Measurements from ENCODE around the gene MBOAT2.

DNA sequence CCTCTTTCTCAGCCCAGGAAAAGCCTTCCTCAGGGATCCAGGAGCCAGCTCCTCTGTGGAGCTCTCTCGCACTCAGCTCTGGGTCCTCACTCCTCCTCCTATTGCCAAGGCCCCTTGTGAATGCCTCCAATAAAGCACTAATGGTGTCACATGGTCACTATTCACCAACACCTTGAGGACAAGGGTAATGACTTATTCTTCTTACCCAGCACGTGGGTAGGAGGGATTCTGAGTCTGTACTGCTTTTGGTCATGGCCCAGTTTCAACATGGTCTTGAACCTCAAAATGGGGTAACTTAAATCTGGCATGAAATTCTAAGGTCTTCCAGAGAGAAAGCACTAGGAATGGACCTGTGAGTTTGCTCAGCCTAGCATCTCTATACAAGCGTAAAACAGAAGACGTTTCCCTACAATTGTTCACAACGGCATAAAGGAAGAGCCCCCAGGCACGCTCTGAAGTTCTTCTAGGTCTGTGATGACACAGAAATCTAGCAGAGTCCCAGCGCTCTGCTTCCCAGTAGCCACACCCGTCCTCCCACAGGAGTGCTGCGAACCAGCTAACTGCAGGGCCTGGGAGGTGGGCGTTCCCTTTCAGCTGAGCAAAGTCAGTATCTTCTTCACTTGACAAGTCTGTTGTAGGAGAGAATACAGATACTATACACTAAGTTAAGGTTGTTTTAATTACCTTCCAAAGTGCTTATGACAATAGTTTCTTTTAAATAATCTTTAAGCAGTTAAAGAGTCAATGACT lies 151.5 kb downstream of the MBOAT2 start:
- TF ChIP-seq, protein P1, sequence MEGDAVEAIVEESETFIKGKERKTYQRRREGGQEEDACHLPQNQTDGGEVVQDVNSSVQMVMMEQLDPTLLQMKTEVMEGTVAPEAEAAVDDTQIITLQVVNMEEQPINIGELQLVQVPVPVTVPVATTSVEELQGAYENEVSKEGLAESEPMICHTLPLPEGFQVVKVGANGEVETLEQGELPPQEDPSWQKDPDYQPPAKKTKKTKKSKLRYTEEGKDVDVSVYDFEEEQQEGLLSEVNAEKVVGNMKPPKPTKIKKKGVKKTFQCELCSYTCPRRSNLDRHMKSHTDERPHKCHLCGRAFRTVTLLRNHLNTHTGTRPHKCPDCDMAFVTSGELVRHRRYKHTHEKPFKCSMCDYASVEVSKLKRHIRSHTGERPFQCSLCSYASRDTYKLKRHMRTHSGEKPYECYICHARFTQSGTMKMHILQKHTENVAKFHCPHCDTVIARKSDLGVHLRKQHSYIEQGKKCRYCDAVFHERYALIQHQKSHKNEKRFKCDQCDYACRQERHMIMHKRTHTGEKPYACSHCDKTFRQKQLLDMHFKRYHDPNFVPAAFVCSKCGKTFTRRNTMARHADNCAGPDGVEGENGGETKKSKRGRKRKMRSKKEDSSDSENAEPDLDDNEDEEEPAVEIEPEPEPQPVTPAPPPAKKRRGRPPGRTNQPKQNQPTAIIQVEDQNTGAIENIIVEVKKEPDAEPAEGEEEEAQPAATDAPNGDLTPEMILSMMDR (conservative IDR thresholded peaks at IDR 0.05; ENCODE audit: low read depth in 2 of 2): no peak
- TF ChIP-seq EZH2phosphoT487 (IDR thresholded peaks at IDR 0.05; ENCODE audit: unreplicated experiment) (no peak), ZNF331 (CRISPR knock-in tag; IDR thresholded peaks at IDR 0.05; ENCODE audit: low read depth) (no peak), EZH2 (IDR thresholded peaks at IDR 0.05; ENCODE audit: low read depth, unreplicated experiment) (no peak), JUNB (IDR thresholded peaks at IDR 0.05; ENCODE audit: unreplicated experiment) (no peak), CREB1 (CRISPR knock-in tag; IDR thresholded peaks at IDR 0.05; ENCODE audit: low read depth) (no peak), POLR2AphosphoS5 (IDR thresholded peaks at IDR 0.05; ENCODE audit: low read depth) (no peak), STAT1 (IDR thresholded peaks at IDR 0.05; ENCODE audit: unreplicated experiment) (no peak), ZNF114 (CRISPR knock-in tag; IDR thresholded peaks at IDR 0.05) (no peak), NANOG (IDR thresholded peaks at IDR 0.05; ENCODE audit: borderline replicate concordance) (no peak)
- TF ChIP-seq, protein P2, sequence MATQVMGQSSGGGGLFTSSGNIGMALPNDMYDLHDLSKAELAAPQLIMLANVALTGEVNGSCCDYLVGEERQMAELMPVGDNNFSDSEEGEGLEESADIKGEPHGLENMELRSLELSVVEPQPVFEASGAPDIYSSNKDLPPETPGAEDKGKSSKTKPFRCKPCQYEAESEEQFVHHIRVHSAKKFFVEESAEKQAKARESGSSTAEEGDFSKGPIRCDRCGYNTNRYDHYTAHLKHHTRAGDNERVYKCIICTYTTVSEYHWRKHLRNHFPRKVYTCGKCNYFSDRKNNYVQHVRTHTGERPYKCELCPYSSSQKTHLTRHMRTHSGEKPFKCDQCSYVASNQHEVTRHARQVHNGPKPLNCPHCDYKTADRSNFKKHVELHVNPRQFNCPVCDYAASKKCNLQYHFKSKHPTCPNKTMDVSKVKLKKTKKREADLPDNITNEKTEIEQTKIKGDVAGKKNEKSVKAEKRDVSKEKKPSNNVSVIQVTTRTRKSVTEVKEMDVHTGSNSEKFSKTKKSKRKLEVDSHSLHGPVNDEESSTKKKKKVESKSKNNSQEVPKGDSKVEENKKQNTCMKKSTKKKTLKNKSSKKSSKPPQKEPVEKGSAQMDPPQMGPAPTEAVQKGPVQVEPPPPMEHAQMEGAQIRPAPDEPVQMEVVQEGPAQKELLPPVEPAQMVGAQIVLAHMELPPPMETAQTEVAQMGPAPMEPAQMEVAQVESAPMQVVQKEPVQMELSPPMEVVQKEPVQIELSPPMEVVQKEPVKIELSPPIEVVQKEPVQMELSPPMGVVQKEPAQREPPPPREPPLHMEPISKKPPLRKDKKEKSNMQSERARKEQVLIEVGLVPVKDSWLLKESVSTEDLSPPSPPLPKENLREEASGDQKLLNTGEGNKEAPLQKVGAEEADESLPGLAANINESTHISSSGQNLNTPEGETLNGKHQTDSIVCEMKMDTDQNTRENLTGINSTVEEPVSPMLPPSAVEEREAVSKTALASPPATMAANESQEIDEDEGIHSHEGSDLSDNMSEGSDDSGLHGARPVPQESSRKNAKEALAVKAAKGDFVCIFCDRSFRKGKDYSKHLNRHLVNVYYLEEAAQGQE (IDR thresholded peaks at IDR 0.05; ENCODE audit: unreplicated experiment): no peak

All from GM23338 (cell line).